Nephron (organoid): Measurements from ENCODE around the gene TTC12.

Experiments used
- H3K27ac Mint-ChIP-seq, 3 experiments: 2 replicates each; pipeline ENCODE4 v1.8.0; 2020; ENCODE audit warnings: mixed read lengths in 3 of 3, mild to moderate bottlenecking in 2 of 3, moderate library complexity in 1 of 3
- H3K27me3 Mint-ChIP-seq: 2 replicates; pipeline ENCODE4 v1.8.0; 2021; ENCODE audit warnings: low read depth, mild to moderate bottlenecking, moderate library complexity, mixed read lengths
- H3K36me3 Mint-ChIP-seq: 2 replicates; pipeline ENCODE4 v1.8.0; 2020; ENCODE audit warnings: low read depth, mixed read lengths
- H3K4me1 Mint-ChIP-seq: 2 replicates; pipeline ENCODE4 v1.8.0; 2020; ENCODE audit warnings: mixed read lengths
- H3K4me3 Mint-ChIP-seq, 3 experiments: 2 replicates each; pipeline ENCODE4 v1.8.0; 2020; ENCODE audit warnings: mild to moderate bottlenecking in 3 of 3, mixed read lengths in 3 of 3, moderate library complexity in 2 of 3
- H3K9me3 Mint-ChIP-seq: 2 replicates; pipeline ENCODE4 v1.8.0; 2020; ENCODE audit warnings: mixed read lengths
- TF ChIP-seq, protein P1 (sequence below), 3 experiments: fragments of 200-600 bp; sonication (generic); IDR thresholded peaks; one replicate each; pipeline ENCODE4 v1.5.0; 2021; ENCODE audit warnings: antibody characterized with exemption in 3 of 3; ENCODE audit not compliant: unreplicated experiment in 3 of 3

Gene TTC12

DNA sequence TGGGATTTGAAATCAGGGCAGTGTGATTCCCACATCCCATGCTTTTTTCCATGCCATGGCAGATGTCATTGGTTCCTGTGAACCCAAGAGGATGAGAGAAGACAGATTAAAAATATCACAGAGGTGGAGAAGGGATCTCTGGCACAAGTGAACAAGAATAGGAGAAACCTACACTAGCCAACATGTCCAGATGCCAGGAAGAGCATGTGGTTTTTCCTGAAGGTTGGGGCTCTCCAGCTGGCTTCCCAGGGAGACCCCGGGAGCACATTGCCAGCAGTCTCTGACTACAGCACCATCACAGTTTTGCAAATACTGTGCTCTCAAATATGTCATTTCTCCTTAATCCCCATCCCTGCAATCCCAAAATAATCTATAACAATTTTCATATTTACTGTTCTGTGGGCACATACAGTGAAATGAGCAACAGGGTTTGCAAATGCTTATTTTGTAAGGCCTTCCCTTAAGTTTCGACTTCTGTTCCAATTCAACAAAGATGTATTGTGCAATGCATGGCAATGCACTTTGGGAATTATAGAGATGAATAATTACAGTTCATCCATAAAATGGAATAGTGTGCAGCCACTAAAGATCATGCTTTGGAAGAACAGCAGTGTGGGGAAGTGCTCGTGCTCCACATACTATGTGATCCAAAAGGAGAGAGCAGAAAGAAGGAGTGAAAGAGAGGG, 78.0 kb downstream of the TTC12 start:
- H3K4me3 Mint-ChIP-seq = no peak overlapping the region
- H3K36me3 Mint-ChIP-seq = no peaks in the 10 kb centered on the region
- peaks cover 11% of the 10 kb centered on the region for H3K27me3 Mint-ChIP-seq
- no peaks in the 10 kb centered on the region for H3K4me1 Mint-ChIP-seq
- no peak overlapping the region for H3K27ac Mint-ChIP-seq
- TF ChIP-seq, protein P1, sequence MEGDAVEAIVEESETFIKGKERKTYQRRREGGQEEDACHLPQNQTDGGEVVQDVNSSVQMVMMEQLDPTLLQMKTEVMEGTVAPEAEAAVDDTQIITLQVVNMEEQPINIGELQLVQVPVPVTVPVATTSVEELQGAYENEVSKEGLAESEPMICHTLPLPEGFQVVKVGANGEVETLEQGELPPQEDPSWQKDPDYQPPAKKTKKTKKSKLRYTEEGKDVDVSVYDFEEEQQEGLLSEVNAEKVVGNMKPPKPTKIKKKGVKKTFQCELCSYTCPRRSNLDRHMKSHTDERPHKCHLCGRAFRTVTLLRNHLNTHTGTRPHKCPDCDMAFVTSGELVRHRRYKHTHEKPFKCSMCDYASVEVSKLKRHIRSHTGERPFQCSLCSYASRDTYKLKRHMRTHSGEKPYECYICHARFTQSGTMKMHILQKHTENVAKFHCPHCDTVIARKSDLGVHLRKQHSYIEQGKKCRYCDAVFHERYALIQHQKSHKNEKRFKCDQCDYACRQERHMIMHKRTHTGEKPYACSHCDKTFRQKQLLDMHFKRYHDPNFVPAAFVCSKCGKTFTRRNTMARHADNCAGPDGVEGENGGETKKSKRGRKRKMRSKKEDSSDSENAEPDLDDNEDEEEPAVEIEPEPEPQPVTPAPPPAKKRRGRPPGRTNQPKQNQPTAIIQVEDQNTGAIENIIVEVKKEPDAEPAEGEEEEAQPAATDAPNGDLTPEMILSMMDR (IDR thresholded peaks at IDR 0.05; ENCODE audit: unreplicated experiment in 3 of 3) = no peak
- no peaks in the 10 kb centered on the region for H3K9me3 Mint-ChIP-seq

DNA sequence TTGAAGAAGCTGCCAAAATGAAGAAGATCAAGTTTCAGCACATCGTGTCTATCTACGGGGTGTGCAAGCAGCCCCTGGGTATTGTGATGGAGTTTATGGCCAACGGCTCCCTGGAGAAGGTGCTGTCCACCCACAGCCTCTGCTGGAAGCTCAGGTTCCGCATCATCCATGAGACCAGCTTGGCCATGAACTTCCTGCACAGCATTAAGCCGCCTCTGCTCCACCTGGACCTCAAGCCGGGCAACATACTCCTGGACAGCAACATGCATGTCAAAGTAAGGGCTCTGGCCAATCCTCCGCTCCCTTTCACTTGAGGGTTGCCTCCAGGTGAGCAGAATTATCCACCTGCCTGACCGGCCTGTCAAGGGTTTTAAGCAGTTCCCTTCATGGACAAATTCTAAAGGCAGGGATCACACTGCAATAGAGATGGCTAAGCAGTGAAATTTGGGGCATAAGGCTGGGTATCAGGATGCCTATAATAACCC, 79.2 kb downstream of the TTC12 start:
- no peak overlapping the region for H3K27ac Mint-ChIP-seq
- H3K27me3 Mint-ChIP-seq = peaks cover 12% of the 10 kb centered on the region
- H3K9me3 Mint-ChIP-seq = no peaks in the 10 kb centered on the region
- no peaks in the 10 kb centered on the region for H3K4me1 Mint-ChIP-seq
- TF ChIP-seq, protein P1 (IDR thresholded peaks at IDR 0.05; ENCODE audit: unreplicated experiment in 3 of 3) = no peak
- H3K36me3 Mint-ChIP-seq = no peaks in the 10 kb centered on the region
- H3K4me3 Mint-ChIP-seq = no peak overlapping the region

DNA sequence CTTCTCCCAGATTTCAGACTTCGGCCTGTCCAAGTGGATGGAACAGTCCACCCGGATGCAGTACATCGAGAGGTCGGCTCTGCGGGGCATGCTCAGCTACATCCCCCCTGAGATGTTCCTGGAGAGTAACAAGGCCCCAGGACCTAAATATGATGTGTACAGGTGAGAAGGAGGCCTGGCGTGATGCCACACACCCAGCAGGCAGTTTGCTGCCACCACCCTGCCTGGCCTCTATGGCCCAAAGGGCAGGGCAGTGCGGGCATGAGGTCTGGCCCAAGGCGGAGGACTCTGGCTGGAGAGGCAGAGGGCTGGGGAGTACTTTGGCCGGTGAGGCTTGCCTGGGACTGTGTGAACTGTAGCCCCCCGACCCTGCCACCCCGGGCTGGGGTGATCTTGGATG, 80.5 kb downstream of the TTC12 start:
- Mint-ChIP-seq H3K27ac (no peak overlapping the region), H3K4me3 (no peak overlapping the region), H3K36me3 (no peaks in the 10 kb centered on the region), H3K9me3 (no peaks in the 10 kb centered on the region), H3K27me3 (peaks cover 12% of the 10 kb centered on the region), H3K4me1 (no peaks in the 10 kb centered on the region)
- TF ChIP-seq, protein P1 (IDR thresholded peaks at IDR 0.05; ENCODE audit: unreplicated experiment in 3 of 3) = no peak

DNA sequence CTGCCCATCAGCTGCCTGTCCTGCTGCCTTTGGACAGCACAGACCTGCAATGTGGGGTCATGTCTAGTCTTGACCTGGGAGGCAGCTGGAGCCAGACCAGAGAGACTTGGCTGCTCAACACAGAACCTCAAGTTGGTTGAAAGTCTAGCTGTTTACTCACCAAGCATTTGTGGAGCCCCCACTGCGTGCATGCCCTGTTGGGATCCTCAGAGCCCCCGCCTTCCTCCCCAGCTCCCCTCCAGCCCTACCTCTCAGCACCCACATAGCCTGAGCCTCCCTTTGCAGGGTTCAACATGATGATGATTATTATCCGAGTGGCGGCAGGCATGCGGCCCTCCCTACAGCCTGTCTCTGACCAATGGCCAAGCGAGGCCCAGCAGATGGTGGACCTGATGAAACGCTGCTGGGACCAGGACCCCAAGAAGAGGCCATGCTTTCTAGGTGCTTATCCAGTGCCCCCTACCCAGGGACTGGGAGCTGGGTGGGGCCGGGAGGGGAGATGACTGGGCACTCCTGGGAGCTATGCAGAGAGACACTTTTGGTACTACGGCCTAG, 81.5 kb downstream of the TTC12 start:
- H3K9me3 Mint-ChIP-seq = no peaks in the 10 kb centered on the region
- no peaks in the 10 kb centered on the region for H3K36me3 Mint-ChIP-seq
- H3K27ac Mint-ChIP-seq = no peak overlapping the region
- TF ChIP-seq, protein P1 (IDR thresholded peaks at IDR 0.05; ENCODE audit: unreplicated experiment in 3 of 3) = no peak
- no peak overlapping the region for H3K4me3 Mint-ChIP-seq
- no peaks in the 10 kb centered on the region for H3K4me1 Mint-ChIP-seq
- H3K27me3 Mint-ChIP-seq = peaks cover 12% of the 10 kb centered on the region

DNA sequence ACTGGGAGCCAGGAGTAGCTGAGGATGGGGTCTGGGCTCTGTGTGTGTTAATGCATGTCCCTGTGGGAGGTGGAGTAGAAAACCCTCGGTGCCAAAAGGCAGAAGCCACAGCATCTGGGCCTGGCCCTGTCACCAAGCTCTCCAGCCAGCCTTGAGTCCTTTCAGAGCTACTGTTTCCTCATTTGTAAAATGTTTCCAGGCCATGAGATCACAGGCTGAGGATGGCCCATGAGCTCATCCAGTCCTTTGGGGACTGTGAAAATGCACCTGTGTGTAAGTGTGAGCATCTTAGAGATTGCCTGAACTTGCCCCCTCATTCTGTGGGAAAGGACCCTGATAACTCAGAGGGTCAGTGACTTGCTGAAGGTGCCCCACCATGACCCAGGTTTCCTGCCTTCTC, 82.3 kb downstream of the TTC12 start:
- H3K27me3 Mint-ChIP-seq = peaks cover 19% of the 10 kb centered on the region
- H3K36me3 Mint-ChIP-seq = no peaks in the 10 kb centered on the region
- no peaks in the 10 kb centered on the region for H3K4me1 Mint-ChIP-seq
- no peaks in the 10 kb centered on the region for H3K9me3 Mint-ChIP-seq
- TF ChIP-seq, protein P1 (IDR thresholded peaks at IDR 0.05; ENCODE audit: unreplicated experiment in 3 of 3) = no peak
- H3K4me3 Mint-ChIP-seq = no peak overlapping the region
- no peak overlapping the region for H3K27ac Mint-ChIP-seq

DNA sequence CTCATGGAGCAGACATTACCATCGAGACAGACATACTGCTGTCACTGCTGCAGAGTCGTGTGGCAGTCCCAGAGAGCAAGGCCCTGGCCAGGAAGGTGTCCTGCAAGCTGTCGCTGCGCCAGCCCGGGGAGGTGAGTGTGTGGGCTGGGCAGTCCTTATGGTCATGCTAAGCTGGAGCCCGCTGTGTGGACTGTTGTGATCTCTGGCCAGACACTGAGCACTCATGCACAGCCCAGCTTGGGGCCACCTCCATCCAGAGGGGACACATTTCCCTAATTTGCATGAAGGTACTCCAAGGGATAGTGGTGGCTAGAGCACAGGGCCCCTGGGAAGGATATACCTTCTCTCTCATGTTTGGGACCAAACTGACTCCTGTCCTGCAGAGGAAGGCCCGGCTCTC, 82.8 kb downstream of the TTC12 start:
- H3K9me3 Mint-ChIP-seq = no peaks in the 10 kb centered on the region
- no peaks in the 10 kb centered on the region for H3K4me1 Mint-ChIP-seq
- TF ChIP-seq, protein P1 (IDR thresholded peaks at IDR 0.05; ENCODE audit: unreplicated experiment in 3 of 3) = no peak
- H3K27me3 Mint-ChIP-seq = peaks cover 24% of the 10 kb centered on the region
- H3K27ac Mint-ChIP-seq = no peak overlapping the region
- H3K4me3 Mint-ChIP-seq = no peak overlapping the region
- no peaks in the 10 kb centered on the region for H3K36me3 Mint-ChIP-seq
